SJCRH30 (cell line): ENCODE results near the gene ALPI. TPM values are rescaled to one million over a fixed set of nuclear protein-coding genes. Genes with fewer than 3 reads are reported as not detected.

Experiments used
- DNase-seq, 2 experiments: peaks; one replicate each; pipeline ENCODE4 v3.0.0-alpha.2; 2015 to 2020
- H3K27ac ChIP-seq: fragments of 250-450 bp; sonication (Bioruptor Pico); 2 replicates; pipeline ENCODE4 v1.5.1; 2020; ENCODE audit warnings: mild to moderate bottlenecking, moderate library complexity
- H3K27me3 ChIP-seq: fragments of 250-450 bp; sonication (Bioruptor Pico); 2 replicates; pipeline ENCODE4 v1.5.1; 2020; ENCODE audit warnings: mild to moderate bottlenecking, moderate library complexity
- H3K36me3 ChIP-seq: fragments of 250-450 bp; sonication (Bioruptor Pico); 2 replicates; pipeline ENCODE4 v1.5.1; 2020; ENCODE audit warnings: mild to moderate bottlenecking, moderate library complexity
- H3K4me1 ChIP-seq: fragments of 250-450 bp; sonication (Bioruptor Pico); 2 replicates; pipeline ENCODE4 v1.5.1; 2020; ENCODE audit warnings: mild to moderate bottlenecking, moderate library complexity
- H3K4me3 ChIP-seq: fragments of 250-450 bp; sonication (Bioruptor Pico); 2 replicates; pipeline ENCODE4 v1.5.1; 2020; ENCODE audit warnings: mild to moderate bottlenecking, moderate library complexity
- H3K9me3 ChIP-seq: fragments of 250-450 bp; sonication (Bioruptor Pico); replicated peaks from 2 replicates; pipeline ENCODE4 v1.5.1; 2020; ENCODE audit warnings: mild to moderate bottlenecking, moderate library complexity
- total RNA-seq: library from RNA; depleted of rRNA; stranded (reverse); fragments of >200 nt; shearing (Covaris generic); gene quantifications from 2 replicates; pipeline ENCODE4 v1.2.3, GENCODE V29; 2014

The ALPI gene
- total RNA-seq, 1 experiment from 2014 or later, result not detected

- Histone ChIP-seq H3K27ac (no peak overlapping the region), H3K36me3 (no peaks in the 10 kb centered on the region), H3K27me3 (peaks cover 24% of the 10 kb centered on the region), H3K4me1 (no peaks in the 10 kb centered on the region), H3K9me3 (no peaks in the 10 kb centered on the region), H3K4me3 (no peak overlapping the region)
- no peak for DNase-seq
These were observed 24.5 kb downstream of the ALPI start for GRCh38 chr2:232480201-232481190.

GRCh38 chr2:232481322-232482140, 25.6 kb downstream of the ALPI start:
- no peaks in the 10 kb centered on the region for H3K4me1 ChIP-seq
- no peaks in the 10 kb centered on the region for H3K9me3 ChIP-seq
- no peak overlapping the region for H3K4me3 ChIP-seq
- peaks cover 22% of the 10 kb centered on the region for H3K27me3 ChIP-seq
- no peak for DNase-seq
- no peak overlapping the region for H3K27ac ChIP-seq
- no peaks in the 10 kb centered on the region for H3K36me3 ChIP-seq

GRCh38 chr2:232482301-232483238, 26.6 kb downstream of the ALPI start:
- DNase-seq, result no peak
- Histone ChIP-seq H3K9me3 (no peaks in the 10 kb centered on the region), H3K27me3 (peaks cover 18% of the 10 kb centered on the region), H3K36me3 (no peaks in the 10 kb centered on the region), H3K4me3 (no peak overlapping the region), H3K27ac (no peak overlapping the region), H3K4me1 (no peaks in the 10 kb centered on the region)

- Histone ChIP-seq H3K36me3 (no peaks in the 10 kb centered on the region), H3K27me3 (peaks cover 14% of the 10 kb centered on the region)
These were observed 27.5 kb downstream of the ALPI start for GRCh38 chr2:232483311-232483922.

GRCh38 chr2:232483923-232484627, 28.1 kb downstream of the ALPI start:
- no peaks in the 10 kb centered on the region for H3K36me3 ChIP-seq
- H3K27ac ChIP-seq, result no peak overlapping the region
- DNase-seq, result no peak
- H3K27me3 ChIP-seq, result peaks cover 12% of the 10 kb centered on the region
- no peaks in the 10 kb centered on the region for H3K4me1 ChIP-seq
- H3K4me3 ChIP-seq, result no peak overlapping the region
- no peaks in the 10 kb centered on the region for H3K9me3 ChIP-seq

More at GRCh38 chr2:232483311-232483922, 27.5 kb downstream of the ALPI start:
- no peak overlapping the region for H3K27ac ChIP-seq
- DNase-seq, result no peak
- H3K4me3 ChIP-seq, result no peak overlapping the region
- H3K4me1 ChIP-seq, result no peaks in the 10 kb centered on the region
- no peaks in the 10 kb centered on the region for H3K9me3 ChIP-seq

- H3K36me3 ChIP-seq, result no peaks in the 10 kb centered on the region
- DNase-seq, result no peak
- H3K27me3 ChIP-seq, result peaks cover 8% of the 10 kb centered on the region
- no peak overlapping the region for H3K4me3 ChIP-seq
- no peaks in the 10 kb centered on the region for H3K4me1 ChIP-seq
- no peak overlapping the region for H3K27ac ChIP-seq
- H3K9me3 ChIP-seq, result no peaks in the 10 kb centered on the region
These were observed 28.8 kb downstream of the ALPI start for GRCh38 chr2:232484628-232485347.

GRCh38 chr2:232485348-232485756, 29.4 kb downstream of the ALPI start:
- no peaks in the 10 kb centered on the region for H3K4me1 ChIP-seq
- no peak for DNase-seq
- no peaks in the 10 kb centered on the region for H3K9me3 ChIP-seq
- no peaks in the 10 kb centered on the region for H3K36me3 ChIP-seq
- no peak overlapping the region for H3K4me3 ChIP-seq
- H3K27me3 ChIP-seq, result peaks cover 9% of the 10 kb centered on the region
- no peak overlapping the region for H3K27ac ChIP-seq

- DNase-seq, result no peak
- Histone ChIP-seq H3K4me3 (no peak overlapping the region), H3K9me3 (no peaks in the 10 kb centered on the region), H3K4me1 (no peaks in the 10 kb centered on the region), H3K27ac (no peak overlapping the region), H3K27me3 (peaks cover 15% of the 10 kb centered on the region), H3K36me3 (no peaks in the 10 kb centered on the region)
These were observed 30.0 kb downstream of the ALPI start for GRCh38 chr2:232485757-232486557.

GRCh38 chr2:232486558-232487384, 30.8 kb downstream of the ALPI start:
- Histone ChIP-seq H3K4me3 (no peak overlapping the region), H3K4me1 (no peaks in the 10 kb centered on the region), H3K27ac (no peak overlapping the region), H3K36me3 (no peaks in the 10 kb centered on the region), H3K27me3 (peaks cover 18% of the 10 kb centered on the region), H3K9me3 (no peaks in the 10 kb centered on the region)
- no peak for DNase-seq

GRCh38 chr2:232487385-232488096, 31.6 kb downstream of the ALPI start, which contains the start of gene ECEL1:
Gene ECEL1, minus strand, starts transcription at chr2:232487834. Its CDS starts 1,181 bp downstream, at chr2:232486653.
- peaks cover 18% of the 10 kb centered on the region; the same call in 1 of the 2 replicates for H3K27me3 ChIP-seq

GRCh38 chr2:232488097-232488711, 32.3 kb downstream of the ALPI start:
- H3K27me3 ChIP-seq, result peaks cover 22% of the 10 kb centered on the region; the same call in 1 of the 2 replicates
- no peaks in the 10 kb centered on the region for H3K9me3 ChIP-seq
- no peak overlapping the region for H3K27ac ChIP-seq
- no peaks in the 10 kb centered on the region for H3K36me3 ChIP-seq
- DNase-seq, result no peak
- H3K4me3 ChIP-seq, result no peak overlapping the region
- no peaks in the 10 kb centered on the region for H3K4me1 ChIP-seq

More at GRCh38 chr2:232487385-232488096, 31.6 kb downstream of the ALPI start, which contains the start of gene ECEL1:
- H3K27ac ChIP-seq, result no peak within 1 kb of the TSS
- DNase-seq, result no peak
- H3K4me1 ChIP-seq, result no peaks in the 10 kb centered on the region
- no peaks in the 10 kb centered on the region for H3K36me3 ChIP-seq
- no peaks in the 10 kb centered on the region for H3K9me3 ChIP-seq
- no peak within 1 kb of the TSS for H3K4me3 ChIP-seq
